ENCODE data around the gene PCDHA1. TPM values are rescaled to one million over a fixed set of nuclear protein-coding genes. Genes with fewer than 3 reads are reported as not detected.

Gene PCDHA1
- total RNA-seq (0.25 TPM in 1 of 2 replicates, not detected in the other), polyA plus RNA-seq (0.29 and 0.69 TPM in 2 replicates)

DNA sequence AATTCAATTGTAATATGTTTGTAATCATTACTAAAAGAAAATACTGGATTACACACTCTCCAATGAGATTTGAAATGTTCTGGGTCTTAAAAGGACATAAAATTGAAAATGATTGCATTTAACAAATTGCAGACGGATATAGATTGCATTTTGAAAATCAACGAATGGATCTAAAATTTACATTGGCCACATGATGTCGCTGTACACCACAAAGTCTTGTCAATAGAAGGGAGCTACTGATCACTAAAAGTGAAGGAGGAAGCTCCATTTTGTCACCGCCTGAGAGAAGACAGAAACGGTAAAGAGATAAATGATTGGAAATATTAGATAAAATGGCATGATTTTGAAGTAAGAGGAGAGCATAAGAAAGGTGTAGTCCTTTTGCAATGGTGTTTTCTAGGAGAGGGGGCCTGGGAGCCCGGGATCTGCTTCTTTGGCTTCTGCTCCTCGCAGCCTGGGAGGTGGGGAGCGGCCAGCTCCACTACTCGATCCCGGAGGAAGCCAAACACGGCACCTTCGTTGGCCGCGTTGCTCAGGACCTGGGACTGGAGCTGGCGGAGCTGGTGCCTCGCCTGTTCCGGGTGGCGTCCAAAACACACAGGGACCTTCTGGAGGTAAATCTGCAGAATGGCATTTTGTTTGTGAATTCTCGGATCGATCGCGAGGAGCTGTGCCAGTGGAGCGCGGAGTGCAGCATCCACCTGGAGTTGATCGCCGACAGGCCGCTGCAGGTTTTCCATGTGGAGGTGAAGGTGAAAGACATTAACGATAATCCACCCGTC lies at the start of gene PCDHA1:
PCDHA1 (plus strand) TSS at position 236 of the 782 bp plus-strand sequence.
- TF ChIP-seq CTCF (IDR thresholded peaks at IDR 0.05; ENCODE audit: low read depth, low read length) = no peak
- DNase-seq (ENCODE audit: low read depth in 1 of 2, low spot score in 1 of 2) = no peak
- Histone ChIP-seq H3K4me1 (ENCODE audit: low read depth) (no peaks in the 10 kb centered on the region), H3K36me3 (no peaks in the 10 kb centered on the region), H3K27me3 (no peaks in the 10 kb centered on the region), H3K27ac (no peak within 1 kb of the TSS), H3K9me3 (ENCODE audit: low read depth) (no peaks in the 10 kb centered on the region), H3K4me3 (no peak within 1 kb of the TSS)

- no peaks in the 10 kb centered on the region for H3K36me3 ChIP-seq
- H3K9me3 ChIP-seq (ENCODE audit: low read depth) = no peaks in the 10 kb centered on the region
- H3K27ac ChIP-seq = no peak overlapping the region
- no peaks in the 10 kb centered on the region for H3K27me3 ChIP-seq
- H3K4me3 ChIP-seq = no peak overlapping the region
- no peak for TF ChIP-seq CTCF (IDR thresholded peaks at IDR 0.05; ENCODE audit: low read depth, low read length)
- no peaks in the 10 kb centered on the region for H3K4me1 ChIP-seq (ENCODE audit: low read depth)
- DNase-seq (ENCODE audit: low read depth in 1 of 2, low spot score in 1 of 2) = no peak
Observed at GRCh38 chr5:140737486-140737885, 48.5 kb upstream of the PCDHA1 start.

DNA sequence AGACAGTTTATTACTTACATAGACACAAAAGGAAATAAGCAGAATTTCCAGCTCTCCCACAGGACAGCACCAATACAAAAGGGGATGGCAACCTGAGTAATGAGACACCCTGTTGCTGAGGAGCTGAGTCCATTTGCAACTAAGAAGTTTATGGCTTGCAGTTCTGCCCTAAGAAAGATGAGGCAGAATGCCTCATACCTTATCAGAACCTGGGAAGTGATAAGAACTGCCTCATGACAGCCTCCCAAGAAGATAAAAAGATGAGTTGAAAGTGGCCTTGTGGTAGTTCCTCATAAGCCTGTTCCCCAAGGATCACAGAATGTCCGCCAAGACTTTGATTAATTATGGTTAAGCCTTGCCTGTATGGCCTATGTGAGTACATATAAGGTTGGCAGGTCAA lies 44.0 kb upstream of the PCDHA1 start:
- Histone ChIP-seq H3K4me1 (ENCODE audit: low read depth) (no peaks in the 10 kb centered on the region), H3K27me3 (no peaks in the 10 kb centered on the region), H3K9me3 (ENCODE audit: low read depth) (no peaks in the 10 kb centered on the region), H3K27ac (no peak overlapping the region), H3K36me3 (no peaks in the 10 kb centered on the region), H3K4me3 (no peak overlapping the region)
- DNase-seq (ENCODE audit: low read depth in 1 of 2, low spot score in 1 of 2) = no peak
- no peak for TF ChIP-seq CTCF (IDR thresholded peaks at IDR 0.05; ENCODE audit: low read depth, low read length)

- H3K4me1 ChIP-seq (ENCODE audit: low read depth) = no peaks in the 10 kb centered on the region
- DNase-seq (ENCODE audit: low read depth in 1 of 2, low spot score in 1 of 2) = no peak
- no peak overlapping the region for H3K27ac ChIP-seq
- no peaks in the 10 kb centered on the region for H3K27me3 ChIP-seq
- H3K9me3 ChIP-seq (ENCODE audit: low read depth) = no peaks in the 10 kb centered on the region
- H3K4me3 ChIP-seq = no peak overlapping the region
- TF ChIP-seq CTCF (IDR thresholded peaks at IDR 0.05; ENCODE audit: low read depth, low read length) = no peak
- no peaks in the 10 kb centered on the region for H3K36me3 ChIP-seq
Observed at GRCh38 chr5:140753561-140753960, 32.4 kb upstream of the PCDHA1 start.

- no peak for DNase-seq (ENCODE audit: low read depth in 1 of 2, low spot score in 1 of 2)
- H3K4me1 ChIP-seq (ENCODE audit: low read depth) = no peaks in the 10 kb centered on the region
- TF ChIP-seq CTCF (IDR thresholded peaks at IDR 0.05; ENCODE audit: low read depth, low read length) = no peak
- H3K27me3 ChIP-seq = no peaks in the 10 kb centered on the region
- H3K9me3 ChIP-seq (ENCODE audit: low read depth) = no peaks in the 10 kb centered on the region
- H3K27ac ChIP-seq = no peak overlapping the region
- no peak overlapping the region for H3K4me3 ChIP-seq
- H3K36me3 ChIP-seq = no peaks in the 10 kb centered on the region
Observed at GRCh38 chr5:140764177-140764973, 21.6 kb upstream of the PCDHA1 start.
